Adrenal gland (tissue), 5 donors: Measurements from ENCODE around the gene FAXC.

Experiments
- CTCF ChIP-seq, 6 experiments: fragments of 450-650 bp in 4 of 6; fragments of 200-600 bp in 2 of 6; sonication (generic) in 1 of 6; IDR thresholded peaks; 1 replicate in 5 of 6; 2 replicates in 1 of 6; pipeline versions ENCODE4 v1.5.1 to v1.8.0; 2016 to 2021; ENCODE audit warnings: antibody characterized with exemption in 6 of 6, mild to moderate bottlenecking in 2 of 6, moderate library complexity in 1 of 6
- POLR2A ChIP-seq, 2 donors: fragments of 450-650 bp; IDR thresholded peaks; one replicate each; pipeline ENCODE4 v1.6.1; 2017; ENCODE audit warnings: antibody characterized with exemption in 2 of 2, mild to moderate bottlenecking in 2 of 2, moderate library complexity in 1 of 2
- donor health status: DM: no; HTN: no; CAD: no.

DNA sequence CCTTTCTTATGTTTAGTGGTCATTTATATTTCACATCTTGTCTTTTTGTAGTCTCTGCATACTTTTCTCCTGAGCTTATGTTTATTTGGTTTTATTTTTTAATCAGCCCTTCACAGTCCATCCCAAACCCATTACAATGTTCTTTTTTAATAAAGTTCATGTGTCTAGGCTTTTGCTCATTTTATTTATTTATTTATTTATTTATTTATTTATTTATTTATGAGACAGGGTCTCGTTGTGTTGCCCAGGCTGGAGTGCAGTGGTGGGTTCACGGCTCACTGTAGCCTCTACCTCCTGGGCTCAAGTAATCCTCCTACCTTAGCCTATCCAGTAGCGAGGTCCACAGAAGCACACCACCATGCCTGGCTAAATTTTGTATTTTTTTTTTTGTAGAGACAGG is 41.4 kb upstream of the FAXC start:
- TF ChIP-seq CTCF (IDR thresholded peaks at IDR 0.05) (no peak), POLR2A (IDR thresholded peaks at IDR 0.05) (no peak)
